Measurements from ENCODE around the gene DSC1.

- TF ChIP-seq, protein P1, sequence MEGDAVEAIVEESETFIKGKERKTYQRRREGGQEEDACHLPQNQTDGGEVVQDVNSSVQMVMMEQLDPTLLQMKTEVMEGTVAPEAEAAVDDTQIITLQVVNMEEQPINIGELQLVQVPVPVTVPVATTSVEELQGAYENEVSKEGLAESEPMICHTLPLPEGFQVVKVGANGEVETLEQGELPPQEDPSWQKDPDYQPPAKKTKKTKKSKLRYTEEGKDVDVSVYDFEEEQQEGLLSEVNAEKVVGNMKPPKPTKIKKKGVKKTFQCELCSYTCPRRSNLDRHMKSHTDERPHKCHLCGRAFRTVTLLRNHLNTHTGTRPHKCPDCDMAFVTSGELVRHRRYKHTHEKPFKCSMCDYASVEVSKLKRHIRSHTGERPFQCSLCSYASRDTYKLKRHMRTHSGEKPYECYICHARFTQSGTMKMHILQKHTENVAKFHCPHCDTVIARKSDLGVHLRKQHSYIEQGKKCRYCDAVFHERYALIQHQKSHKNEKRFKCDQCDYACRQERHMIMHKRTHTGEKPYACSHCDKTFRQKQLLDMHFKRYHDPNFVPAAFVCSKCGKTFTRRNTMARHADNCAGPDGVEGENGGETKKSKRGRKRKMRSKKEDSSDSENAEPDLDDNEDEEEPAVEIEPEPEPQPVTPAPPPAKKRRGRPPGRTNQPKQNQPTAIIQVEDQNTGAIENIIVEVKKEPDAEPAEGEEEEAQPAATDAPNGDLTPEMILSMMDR (IDR thresholded peaks at IDR 0.05) = no peak
- no peak for TF ChIP-seq POLR2A (IDR thresholded peaks at IDR 0.05)
Measured at GRCh38 chr18:31203794-31204148, 41.1 kb upstream of the DSC1 start.

All from Peyer's patch (tissue), 4 donors.